Panc1 (cell line): Measurements from ENCODE around the gene UBE2A. TPM values are rescaled to one million over a fixed set of nuclear protein-coding genes. Genes with fewer than 3 reads are reported as not detected.

Experiments used
- ATAC-seq: fragments of 200-7000 bp; cut with Tn5 transposase; 2 replicates; pipeline ENCODE4 v1.9.1; 2020; ENCODE audit warnings: mild to moderate bottlenecking, moderate library complexity
- BruUV-seq: library from RNA; stranded (reverse); fragments of 400-500 nt; replicated peaks from 2 replicates; lab custom pipeline; 2021; lab: Mats Ljungman, UMichigan
- CTCF ChIA-PET: fragments of 300-600 bp; sonication (Branson Sonifier 250); formaldehyde crosslinking; loops from one replicate; lab custom pipeline; 2022; ENCODE audit warnings: antibody characterized with exemption; lab: Charles Lee
- POLR2A ChIA-PET: fragments of 300-600 bp; sonication (Branson Sonifier 250); formaldehyde crosslinking; loops from one replicate; lab custom pipeline; 2022; ENCODE audit warnings: antibody characterized with exemption; lab: Charles Lee
- DNase-seq: peaks from one replicate; pipeline ENCODE4 v3.0.0-alpha.2; 2010; ENCODE audit warnings: low read depth, low spot score
- H3K27ac ChIP-seq: 2 replicates; pipeline ENCODE4 v1.5.1; 2011; ENCODE audit warnings: mild to moderate bottlenecking, low read length, inconsistent platforms
- H3K27me3 ChIP-seq: fragments of 200-500 bp; sonication (Bioruptor generic); 2 replicates; pipeline ENCODE4 v1.6.0; 2014; ENCODE audit warnings: low read length, inconsistent platforms; ENCODE audit not compliant: control insufficient read depth, insufficient read depth
- H3K36me3 ChIP-seq: fragments of 200-500 bp; sonication (Bioruptor generic); 2 replicates; pipeline ENCODE4 v1.5.1; 2014; ENCODE audit warnings: inconsistent platforms, mild to moderate bottlenecking, low read length, moderate library complexity; ENCODE audit not compliant: control insufficient read depth, insufficient read depth
- H3K4me1 ChIP-seq: 2 replicates; pipeline ENCODE4 v1.5.1; 2011; ENCODE audit warnings: inconsistent platforms, mild to moderate bottlenecking, low read length, moderate library complexity; ENCODE audit not compliant: control insufficient read depth, insufficient read depth
- H3K4me3 ChIP-seq, 2 experiments: 2 replicates each; pipeline ENCODE4 v1.5.1; 2011 to 2012; ENCODE audit warnings: low read depth in 2 of 2, low read length in 2 of 2, mild to moderate bottlenecking in 2 of 2, inconsistent platforms in 1 of 2, moderate library complexity in 1 of 2
- H3K9me3 ChIP-seq: fragments of 200-500 bp; sonication (Bioruptor generic); 2 replicates; pipeline ENCODE4 v1.5.1; 2014; ENCODE audit warnings: low read depth, mild to moderate bottlenecking, inconsistent platforms, low read length, moderate library complexity; ENCODE audit not compliant: control insufficient read depth, insufficient read depth
- POLR2AphosphoS5 ChIP-seq: IDR thresholded peaks from 2 replicates; pipeline ENCODE4 v1.6.1; 2012; ENCODE audit warnings: mild to moderate bottlenecking, low read depth, low read length, moderate library complexity
- SIN3A ChIP-seq: IDR thresholded peaks from 2 replicates; pipeline ENCODE4 v1.6.1; 2012; ENCODE audit warnings: low read depth, mild to moderate bottlenecking, low read length, moderate library complexity, borderline replicate concordance; ENCODE audit not compliant: insufficient read depth
- TCF7L2 ChIP-seq: IDR thresholded peaks from 2 replicates; pipeline ENCODE4 v1.6.1; 2011; ENCODE audit warnings: mild to moderate bottlenecking, low read depth, low read length, inconsistent platforms
- in situ Hi-C: cut with HindIII; loops from 2 replicates; pipeline ENCODE4 v1.10.0; 2016; ENCODE audit warnings: low sequenced_read_pairs, low pct_unique_long_range_greater_than_20kb
- intact Hi-C: fragments of 100-400 bp; cut with micrococcal nuclease; formaldehyde crosslinking; loops from one replicate; pipeline ENCODE4 v1.10.0; 2022; ENCODE audit not compliant: unreplicated experiment
- total RNA-seq: library from RNA; stranded (reverse); gene quantifications from one replicate; pipeline ENCODE4 v1.2.1, GENCODE V29; 2021; ENCODE audit not compliant: unreplicated experiment
- TF ChIP-seq, protein P1 (sequence below): fragments of 450-650 bp; IDR thresholded peaks from 2 replicates; pipeline ENCODE4 v1.5.1; 2017; ENCODE audit warnings: mild to moderate bottlenecking
- TF ChIP-seq, protein P2 (sequence below), 2 experiments: IDR thresholded peaks; 2 replicates each; pipeline ENCODE4 v1.6.1; 2011 to 2012; ENCODE audit warnings: low read depth in 2 of 2, control low read depth in 1 of 2, low read length in 1 of 2, mild to moderate bottlenecking in 1 of 2, moderate library complexity in 1 of 2; ENCODE audit not compliant: insufficient read depth in 1 of 2

Gene UBE2A
- total RNA-seq, 1 experiment from 2014 or later, result 110 TPM

DNA sequence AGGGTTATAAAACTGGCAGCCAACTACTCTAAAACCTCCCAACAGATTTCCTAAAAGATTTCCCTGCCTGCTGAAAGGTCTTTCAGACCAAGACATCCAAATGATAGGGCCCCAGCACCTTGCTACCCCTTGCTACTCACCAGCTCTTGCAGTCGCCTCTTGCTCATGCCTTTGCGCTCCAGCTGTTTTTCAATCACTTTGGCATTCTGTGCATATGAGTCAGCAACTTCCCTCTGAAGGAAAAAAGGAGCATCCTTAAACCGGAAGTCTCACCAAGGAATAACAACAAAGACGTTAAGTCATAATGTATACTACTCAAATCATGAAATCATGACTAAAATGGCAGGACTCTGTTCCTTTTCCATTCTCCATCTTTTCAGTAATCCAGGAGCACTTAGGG lies 33.2 kb upstream of the UBE2A start:
- no TSS peak for BruUV-seq
- no peak overlapping the region for H3K27ac ChIP-seq
- ChIA-PET CTCF (no interaction called here), POLR2A (no interaction called here)
- DNase-seq (peak; percentile 33), ATAC-seq (peak; percentile 69; the same call in 1 of the 2 replicates)
- in situ Hi-C loops (no loop called here), intact Hi-C loops (no loop called here)
- H3K4me1 ChIP-seq, result no peaks in the 10 kb centered on the region
- TF ChIP-seq SIN3A (no peak), TCF7L2 (no peak), POLR2AphosphoS5 (no peak)
- TF ChIP-seq, protein P1, sequence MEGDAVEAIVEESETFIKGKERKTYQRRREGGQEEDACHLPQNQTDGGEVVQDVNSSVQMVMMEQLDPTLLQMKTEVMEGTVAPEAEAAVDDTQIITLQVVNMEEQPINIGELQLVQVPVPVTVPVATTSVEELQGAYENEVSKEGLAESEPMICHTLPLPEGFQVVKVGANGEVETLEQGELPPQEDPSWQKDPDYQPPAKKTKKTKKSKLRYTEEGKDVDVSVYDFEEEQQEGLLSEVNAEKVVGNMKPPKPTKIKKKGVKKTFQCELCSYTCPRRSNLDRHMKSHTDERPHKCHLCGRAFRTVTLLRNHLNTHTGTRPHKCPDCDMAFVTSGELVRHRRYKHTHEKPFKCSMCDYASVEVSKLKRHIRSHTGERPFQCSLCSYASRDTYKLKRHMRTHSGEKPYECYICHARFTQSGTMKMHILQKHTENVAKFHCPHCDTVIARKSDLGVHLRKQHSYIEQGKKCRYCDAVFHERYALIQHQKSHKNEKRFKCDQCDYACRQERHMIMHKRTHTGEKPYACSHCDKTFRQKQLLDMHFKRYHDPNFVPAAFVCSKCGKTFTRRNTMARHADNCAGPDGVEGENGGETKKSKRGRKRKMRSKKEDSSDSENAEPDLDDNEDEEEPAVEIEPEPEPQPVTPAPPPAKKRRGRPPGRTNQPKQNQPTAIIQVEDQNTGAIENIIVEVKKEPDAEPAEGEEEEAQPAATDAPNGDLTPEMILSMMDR, result no peak
- TF ChIP-seq, protein P2, sequence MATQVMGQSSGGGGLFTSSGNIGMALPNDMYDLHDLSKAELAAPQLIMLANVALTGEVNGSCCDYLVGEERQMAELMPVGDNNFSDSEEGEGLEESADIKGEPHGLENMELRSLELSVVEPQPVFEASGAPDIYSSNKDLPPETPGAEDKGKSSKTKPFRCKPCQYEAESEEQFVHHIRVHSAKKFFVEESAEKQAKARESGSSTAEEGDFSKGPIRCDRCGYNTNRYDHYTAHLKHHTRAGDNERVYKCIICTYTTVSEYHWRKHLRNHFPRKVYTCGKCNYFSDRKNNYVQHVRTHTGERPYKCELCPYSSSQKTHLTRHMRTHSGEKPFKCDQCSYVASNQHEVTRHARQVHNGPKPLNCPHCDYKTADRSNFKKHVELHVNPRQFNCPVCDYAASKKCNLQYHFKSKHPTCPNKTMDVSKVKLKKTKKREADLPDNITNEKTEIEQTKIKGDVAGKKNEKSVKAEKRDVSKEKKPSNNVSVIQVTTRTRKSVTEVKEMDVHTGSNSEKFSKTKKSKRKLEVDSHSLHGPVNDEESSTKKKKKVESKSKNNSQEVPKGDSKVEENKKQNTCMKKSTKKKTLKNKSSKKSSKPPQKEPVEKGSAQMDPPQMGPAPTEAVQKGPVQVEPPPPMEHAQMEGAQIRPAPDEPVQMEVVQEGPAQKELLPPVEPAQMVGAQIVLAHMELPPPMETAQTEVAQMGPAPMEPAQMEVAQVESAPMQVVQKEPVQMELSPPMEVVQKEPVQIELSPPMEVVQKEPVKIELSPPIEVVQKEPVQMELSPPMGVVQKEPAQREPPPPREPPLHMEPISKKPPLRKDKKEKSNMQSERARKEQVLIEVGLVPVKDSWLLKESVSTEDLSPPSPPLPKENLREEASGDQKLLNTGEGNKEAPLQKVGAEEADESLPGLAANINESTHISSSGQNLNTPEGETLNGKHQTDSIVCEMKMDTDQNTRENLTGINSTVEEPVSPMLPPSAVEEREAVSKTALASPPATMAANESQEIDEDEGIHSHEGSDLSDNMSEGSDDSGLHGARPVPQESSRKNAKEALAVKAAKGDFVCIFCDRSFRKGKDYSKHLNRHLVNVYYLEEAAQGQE (IDR thresholded peaks at IDR 0.05; ENCODE audit: insufficient read depth in 1 of 2, low read depth in 2 of 2, low read length in 1 of 2), result no peak
- no peak overlapping the region for H3K4me3 ChIP-seq
- H3K9me3 ChIP-seq, result no peaks in the 10 kb centered on the region
- H3K36me3 ChIP-seq, result no peaks in the 10 kb centered on the region
- no peaks in the 10 kb centered on the region for H3K27me3 ChIP-seq

GRCh38 chrX:119549327-119550016 lies 24.9 kb upstream of the UBE2A start:
- BruUV-seq, result no TSS peak
- in situ Hi-C loops, result no loop called here

More at GRCh38 chrX:119549327-119550016, 24.9 kb upstream of the UBE2A start:
- Histone ChIP-seq H3K4me1 (no peaks in the 10 kb centered on the region), H3K27me3 (no peaks in the 10 kb centered on the region), H3K27ac (no peak overlapping the region), H3K36me3 (no peaks in the 10 kb centered on the region), H3K4me3 (no peak overlapping the region), H3K9me3 (no peaks in the 10 kb centered on the region)
- intact Hi-C loops, result no loop called here
- DNase-seq (no peak), ATAC-seq (no peak)
- ChIA-PET POLR2A (interaction anchor here (0.5 kb wide), 1 partner anchor 419 kb away, joined by 3 read pairs; no protein-coding TSS in a partner anchor), CTCF (no interaction called here)
- TF ChIP-seq, protein P2 (IDR thresholded peaks at IDR 0.05; ENCODE audit: insufficient read depth in 1 of 2, low read depth in 2 of 2, low read length in 1 of 2), result no peak
- TF ChIP-seq, protein P1, result no peak
- TF ChIP-seq SIN3A (no peak), POLR2AphosphoS5 (no peak), TCF7L2 (no peak)
